Measurements from ENCODE around the gene ODAD2.

The ODAD2 gene

GRCh38 chr10:27857616-27858015, 141.3 kb downstream of the ODAD2 start (continued):
- TF ChIP-seq ZNF280C (tag by site-specific recombination; IDR thresholded peaks at IDR 0.05), result no peak
- TF ChIP-seq KLF1 (tag by site-specific recombination; IDR thresholded peaks at IDR 0.05), result no peak
- TF ChIP-seq, protein P1, sequence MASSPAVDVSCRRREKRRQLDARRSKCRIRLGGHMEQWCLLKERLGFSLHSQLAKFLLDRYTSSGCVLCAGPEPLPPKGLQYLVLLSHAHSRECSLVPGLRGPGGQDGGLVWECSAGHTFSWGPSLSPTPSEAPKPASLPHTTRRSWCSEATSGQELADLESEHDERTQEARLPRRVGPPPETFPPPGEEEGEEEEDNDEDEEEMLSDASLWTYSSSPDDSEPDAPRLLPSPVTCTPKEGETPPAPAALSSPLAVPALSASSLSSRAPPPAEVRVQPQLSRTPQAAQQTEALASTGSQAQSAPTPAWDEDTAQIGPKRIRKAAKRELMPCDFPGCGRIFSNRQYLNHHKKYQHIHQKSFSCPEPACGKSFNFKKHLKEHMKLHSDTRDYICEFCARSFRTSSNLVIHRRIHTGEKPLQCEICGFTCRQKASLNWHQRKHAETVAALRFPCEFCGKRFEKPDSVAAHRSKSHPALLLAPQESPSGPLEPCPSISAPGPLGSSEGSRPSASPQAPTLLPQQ (tag by site-specific recombination; IDR thresholded peaks at IDR 0.05), result no peak
- no peak for TF ChIP-seq SCRT1 (tag by site-specific recombination; IDR thresholded peaks at IDR 0.05; ENCODE audit: borderline replicate concordance)
- no peak for TF ChIP-seq ZNF518A (tag by site-specific recombination; conservative IDR thresholded peaks at IDR 0.05; ENCODE audit: low read depth)
- TF ChIP-seq KLF8 (tag by site-specific recombination; IDR thresholded peaks at IDR 0.05), result no peak
- TF ChIP-seq ZNF146 (tag by site-specific recombination; IDR thresholded peaks at IDR 0.05), result no peak
- no peak for TF ChIP-seq ZNF114 (tag by site-specific recombination; IDR thresholded peaks at IDR 0.05)
- TF ChIP-seq ZNF138 (tag by site-specific recombination; IDR thresholded peaks at IDR 0.05; ENCODE audit: borderline replicate concordance), result no peak
- TF ChIP-seq ZNF274 (IDR thresholded peaks at IDR 0.05; ENCODE audit: low read length), result no peak
- TF ChIP-seq ZNF274 (tag by site-specific recombination; IDR thresholded peaks at IDR 0.05; ENCODE audit: borderline replicate concordance), result no peak
- TF ChIP-seq ZNF585B (tag by site-specific recombination; IDR thresholded peaks at IDR 0.05), result no peak

DNA sequence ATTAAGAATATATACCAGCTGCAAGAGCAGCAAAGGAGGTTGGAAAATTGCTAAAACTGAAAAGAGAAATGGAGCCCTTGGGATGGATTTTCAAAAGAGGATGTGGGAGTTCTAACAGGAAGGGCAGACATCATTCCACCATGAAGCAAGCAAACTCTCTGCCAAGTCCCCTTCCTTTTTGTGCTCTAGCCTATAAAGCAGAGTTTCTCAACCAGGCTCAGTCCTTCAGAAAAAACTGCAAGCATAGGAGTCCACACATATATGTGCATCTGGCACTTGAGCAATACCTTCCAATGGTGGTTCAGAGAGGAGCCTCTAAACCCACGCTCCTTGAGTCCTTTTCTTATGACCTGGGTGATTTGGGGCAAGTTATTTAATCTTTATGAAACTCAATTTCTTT, 154.7 kb downstream of the ODAD2 start:
- Histone ChIP-seq H3K4me1 (ENCODE audit: control insufficient read depth, insufficient read depth, low read length) (no peaks in the 10 kb centered on the region), H3K27ac (ENCODE audit: extremely low read depth, low read depth, low read length) (no peak overlapping the region), H3K4me3 (ENCODE audit: low read depth, low read length) (no peak overlapping the region), H3K36me3 (ENCODE audit: control insufficient read depth in 2 of 2, insufficient read depth in 1 of 2, low read length in 2 of 2) (no peaks in the 10 kb centered on the region), H3K9me3 (ENCODE audit: control insufficient read depth, insufficient read depth, low read depth, low read length) (no peaks in the 10 kb centered on the region)
- CTCF ChIA-PET, result no interaction called here
- TF ChIP-seq SCRT1 (tag by site-specific recombination; IDR thresholded peaks at IDR 0.05; ENCODE audit: borderline replicate concordance) (no peak), GLI2 (tag by site-specific recombination; IDR thresholded peaks at IDR 0.05; ENCODE audit: borderline replicate concordance, low read depth) (no peak)
- TF ChIP-seq, protein P2, sequence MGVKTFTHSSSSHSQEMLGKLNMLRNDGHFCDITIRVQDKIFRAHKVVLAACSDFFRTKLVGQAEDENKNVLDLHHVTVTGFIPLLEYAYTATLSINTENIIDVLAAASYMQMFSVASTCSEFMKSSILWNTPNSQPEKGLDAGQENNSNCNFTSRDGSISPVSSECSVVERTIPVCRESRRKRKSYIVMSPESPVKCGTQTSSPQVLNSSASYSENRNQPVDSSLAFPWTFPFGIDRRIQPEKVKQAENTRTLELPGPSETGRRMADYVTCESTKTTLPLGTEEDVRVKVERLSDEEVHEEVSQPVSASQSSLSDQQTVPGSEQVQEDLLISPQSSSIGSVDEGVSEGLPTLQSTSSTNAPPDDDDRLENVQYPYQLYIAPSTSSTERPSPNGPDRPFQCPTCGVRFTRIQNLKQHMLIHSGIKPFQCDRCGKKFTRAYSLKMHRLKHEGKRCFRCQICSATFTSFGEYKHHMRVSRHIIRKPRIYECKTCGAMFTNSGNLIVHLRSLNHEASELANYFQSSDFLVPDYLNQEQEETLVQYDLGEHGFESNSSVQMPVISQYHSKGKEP (tag by site-specific recombination; IDR thresholded peaks at IDR 0.05), result no peak
- POLR2A ChIA-PET, result no interaction called here

Measured in HEK293 (cell line).